Naive thymus-derived CD8-positive, alpha-beta T cell (primary cell): ENCODE measurements around the gene LPP. TPM values are rescaled to one million over a fixed set of nuclear protein-coding genes. Genes with fewer than 3 reads are reported as not detected.
"Not testable (repeated sequence)": the region's sequence is repeated elsewhere in the genome, so short reads cannot be mapped to it uniquely, and the experiment has no call there.

Experiments used
- ATAC-seq, 2 donors: fragments of 150-1000 bp; cut with Tn5 transposase in 1 of 2; sonication (Bioruptor Pico), chemical (Tn5 transposase) in 1 of 2; 1 replicate in 1 of 2; 2 replicates in 1 of 2; pipeline ENCODE4 v1.10.0; 2021; ENCODE audit warnings: mild to moderate bottlenecking in 2 of 2, moderate library complexity in 2 of 2
- POLR2A ChIA-PET: fragments of 350-600 bp; sonication (Branson Sonifier 250); formaldehyde crosslinking; loops from one replicate; lab custom pipeline; 2021; ENCODE audit warnings: antibody characterized with exemption; lab: Charles Lee
- DNase-seq, 10 donors: peaks; one replicate each; pipeline versions ENCODE4 v3.0.0 to v3.0.0-alpha.2; 2020 to 2022
- H3K27ac Mint-ChIP-seq, 10 donors: one replicate each; pipeline ENCODE4 v1.8.0; 2020 to 2022; ENCODE audit warnings: mild to moderate bottlenecking in 10 of 10, mixed read lengths in 10 of 10, moderate library complexity in 4 of 10, inconsistent platforms in 1 of 10
- H3K27me3 Mint-ChIP-seq, 5 donors: one replicate each; pipeline ENCODE4 v1.8.0; 2021 to 2022; ENCODE audit warnings: mixed read lengths in 5 of 5
- H3K36me3 Mint-ChIP-seq, 3 donors: one replicate each; pipeline ENCODE4 v1.8.0; 2020 to 2022; ENCODE audit warnings: mixed read lengths in 3 of 3, mild to moderate bottlenecking in 2 of 3, inconsistent platforms in 1 of 3
- H3K4me1 Mint-ChIP-seq, 4 donors: one replicate each; pipeline ENCODE4 v1.8.0; 2021 to 2022; ENCODE audit warnings: mixed read lengths in 4 of 4
- H3K4me3 Mint-ChIP-seq, 10 donors: one replicate each; pipeline ENCODE4 v1.8.0; 2020 to 2022; ENCODE audit warnings: mild to moderate bottlenecking in 10 of 10, mixed read lengths in 10 of 10, moderate library complexity in 6 of 10, inconsistent platforms in 1 of 10
- H3K9me3 Mint-ChIP-seq, 9 donors: one replicate each; pipeline ENCODE4 v1.8.0; 2020 to 2022; ENCODE audit warnings: mixed read lengths in 9 of 9, mild to moderate bottlenecking in 3 of 9, inconsistent platforms in 1 of 9, moderate library complexity in 1 of 9
- polyA plus RNA-seq, 3 donors: library from polyadenylated mRNA; unstranded; fragments of 300-500 nt; fragmentation: Illumina TruSeq; gene quantifications; one replicate each; pipeline ENCODE4 v1.2.3, GENCODE V29; 2021
- total RNA-seq, 8 experiments: library from RNA in 2 of 8; stranded (reverse) in 2 of 8; gene quantifications; one replicate each; pipeline ENCODE4 v1.2.3 and lab custom pipeline; 2021 to 2026

The LPP gene
- total and polyA plus RNA-seq, 5 experiments from 2014 or later: 4.9 to 12.5 (median 7.7) TPM

GRCh38 chr3:188693435-188693834 is 539.5 kb downstream of the LPP start:
- ATAC-seq: no peak
- POLR2A ChIA-PET: no interaction called here
- no peaks in the 10 kb centered on the region for H3K27me3 Mint-ChIP-seq

GRCh38 chr3:188695241-188695640 is 541.3 kb downstream of the LPP start:
- H3K27ac Mint-ChIP-seq: no peak overlapping the region
- H3K9me3 Mint-ChIP-seq: no peaks in the 10 kb centered on the region
- DNase-seq: no peak
- no peak for ATAC-seq
- H3K4me3 Mint-ChIP-seq: no peak overlapping the region
- peaks cover 0 to 8% (median 0%) of the 10 kb centered on the region in 4 donors for H3K4me1 Mint-ChIP-seq
- no peaks in the 10 kb centered on the region for H3K36me3 Mint-ChIP-seq
- POLR2A ChIA-PET: no interaction called here
- H3K27me3 Mint-ChIP-seq: no peaks in the 10 kb centered on the region

More at GRCh38 chr3:188693435-188693834, 539.5 kb downstream of the LPP start:
- DNase-seq: no peak
- Mint-ChIP-seq H3K9me3 (no peaks in the 10 kb centered on the region), H3K4me3 (no peak overlapping the region), H3K4me1 (peaks cover 0 to 9% (median 0%) of the 10 kb centered on the region in 4 donors), H3K27ac (peak overlapping the region in 1 of 10 donors; percentile 11), H3K36me3 (no peaks in the 10 kb centered on the region)

GRCh38 chr3:188697127-188697526 is 543.2 kb downstream of the LPP start:
- Mint-ChIP-seq H3K27ac (no peak overlapping the region), H3K4me3 (no peak overlapping the region), H3K27me3 (no peaks in the 10 kb centered on the region), H3K9me3 (no peaks in the 10 kb centered on the region), H3K4me1 (peaks cover 0 to 10% (median under 1%) of the 10 kb centered on the region in 4 donors), H3K36me3 (no peaks in the 10 kb centered on the region)
- POLR2A ChIA-PET: no interaction called here
- DNase-seq (no peak), ATAC-seq (no peak)

- Mint-ChIP-seq H3K9me3 (no peaks in the 10 kb centered on the region), H3K36me3 (no peaks in the 10 kb centered on the region), H3K27me3 (no peaks in the 10 kb centered on the region), H3K4me1 (peaks cover 0 to 13% (median 1%) of the 10 kb centered on the region in 4 donors), H3K27ac (no peak overlapping the region), H3K4me3 (no peak overlapping the region)
- DNase-seq (no peak), ATAC-seq (no peak)
- POLR2A ChIA-PET: no interaction called here
Measured at GRCh38 chr3:188698436-188698835, 544.5 kb downstream of the LPP start.

GRCh38 chr3:188700501-188700900 is 546.5 kb downstream of the LPP start:
- Mint-ChIP-seq H3K4me1 (peaks cover 0 to 13% (median 1%) of the 10 kb centered on the region in 4 donors), H3K9me3 (no peaks in the 10 kb centered on the region), H3K27me3 (no peaks in the 10 kb centered on the region), H3K27ac (peak overlapping the region in 1 of 10 donors; percentile 1), H3K36me3 (no peaks in the 10 kb centered on the region), H3K4me3 (no peak overlapping the region)
- DNase-seq (no peak), ATAC-seq (no peak)
- POLR2A ChIA-PET: no interaction called here

- Mint-ChIP-seq H3K36me3 (no peaks in the 10 kb centered on the region), H3K4me3 (no peak overlapping the region), H3K27me3 (no peaks in the 10 kb centered on the region), H3K27ac (peak overlapping the region in 1 of 10 donors; percentile 1), H3K4me1 (peaks cover 0 to 13% (median 1%) of the 10 kb centered on the region in 4 donors), H3K9me3 (no peaks in the 10 kb centered on the region)
- DNase-seq (no peak), ATAC-seq (no peak)
- POLR2A ChIA-PET: no interaction called here
Measured at GRCh38 chr3:188700918-188701317, 547.0 kb downstream of the LPP start.

- no peak overlapping the region for H3K4me3 Mint-ChIP-seq
- no peak for ATAC-seq
- no peak overlapping the region for H3K27ac Mint-ChIP-seq
- no peaks in the 10 kb centered on the region for H3K27me3 Mint-ChIP-seq
- POLR2A ChIA-PET: no interaction called here
- H3K36me3 Mint-ChIP-seq: no peaks in the 10 kb centered on the region
- DNase-seq: no peak
- H3K4me1 Mint-ChIP-seq: peaks cover 0 to 13% (median 1%) of the 10 kb centered on the region in 4 donors
- no peaks in the 10 kb centered on the region for H3K9me3 Mint-ChIP-seq
Measured at GRCh38 chr3:188701485-188701969, 547.6 kb downstream of the LPP start.

GRCh38 chr3:188702028-188702427 is 548.1 kb downstream of the LPP start:
- Mint-ChIP-seq H3K27ac (peak overlapping the region in 1 of 10 donors; percentile 15), H3K4me1 (peaks cover 0 to 13% (median 1%) of the 10 kb centered on the region in 4 donors)
- POLR2A ChIA-PET, H3K36me3 Mint-ChIP-seq, H3K27me3 Mint-ChIP-seq, ATAC-seq, H3K4me3 Mint-ChIP-seq, DNase-seq, H3K9me3 Mint-ChIP-seq: not testable (repeated sequence)

- no peak for ATAC-seq
- Mint-ChIP-seq H3K27me3 (no peaks in the 10 kb centered on the region), H3K27ac (no peak overlapping the region), H3K36me3 (peaks cover 0 to 13% (median 12%) of the 10 kb centered on the region in 3 donors), H3K4me1 (peaks cover 0 to 14% (median 5%) of the 10 kb centered on the region in 4 donors), H3K4me3 (no peak overlapping the region), H3K9me3 (no peaks in the 10 kb centered on the region)
- POLR2A ChIA-PET: no interaction called here
- DNase-seq: no peak
Measured at GRCh38 chr3:188706176-188706575, 552.2 kb downstream of the LPP start.

GRCh38 chr3:188706599-188706998 is 552.6 kb downstream of the LPP start:
- H3K27me3 Mint-ChIP-seq: no peaks in the 10 kb centered on the region
- POLR2A ChIA-PET: no interaction called here
- H3K27ac Mint-ChIP-seq: no peak overlapping the region
- no peaks in the 10 kb centered on the region for H3K9me3 Mint-ChIP-seq
- peaks cover 0 to 13% (median 12%) of the 10 kb centered on the region in 3 donors for H3K36me3 Mint-ChIP-seq
- H3K4me1 Mint-ChIP-seq: peaks cover 0 to 13% (median 5%) of the 10 kb centered on the region in 4 donors
- DNase-seq (no peak), ATAC-seq (no peak)
- H3K4me3 Mint-ChIP-seq: no peak overlapping the region

- no peak for ATAC-seq
- H3K4me1 Mint-ChIP-seq: peaks cover 0 to 20% (median 4%) of the 10 kb centered on the region in 4 donors
- no peaks in the 10 kb centered on the region for H3K27me3 Mint-ChIP-seq
- H3K4me3 Mint-ChIP-seq: no peak overlapping the region
- H3K27ac Mint-ChIP-seq: no peak overlapping the region
- POLR2A ChIA-PET: no interaction called here
- no peak for DNase-seq
- no peaks in the 10 kb centered on the region for H3K9me3 Mint-ChIP-seq
- peaks cover 0 to 13% (median 12%) of the 10 kb centered on the region in 3 donors for H3K36me3 Mint-ChIP-seq
Measured at GRCh38 chr3:188707381-188708288, 553.7 kb downstream of the LPP start.

- Mint-ChIP-seq H3K27ac (no peak overlapping the region), H3K9me3 (no peaks in the 10 kb centered on the region), H3K4me3 (no peak overlapping the region), H3K27me3 (no peaks in the 10 kb centered on the region), H3K4me1 (peaks cover 0 to 21% (median 4%) of the 10 kb centered on the region in 4 donors), H3K36me3 (peaks cover 0 to 18% (median 12%) of the 10 kb centered on the region in 3 donors)
- ATAC-seq (no peak), DNase-seq (no peak)
- POLR2A ChIA-PET: no interaction called here
Measured at GRCh38 chr3:188711881-188712247, 557.9 kb downstream of the LPP start.

- ATAC-seq (no peak), DNase-seq (no peak)
- H3K27ac Mint-ChIP-seq: no peak overlapping the region
- no peaks in the 10 kb centered on the region for H3K27me3 Mint-ChIP-seq
- POLR2A ChIA-PET: no interaction called here
- H3K4me3 Mint-ChIP-seq: no peak overlapping the region
- peaks cover 0 to 19% (median 4%) of the 10 kb centered on the region in 4 donors for H3K4me1 Mint-ChIP-seq
- H3K9me3 Mint-ChIP-seq: no peaks in the 10 kb centered on the region
- peaks cover 0 to 18% (median 12%) of the 10 kb centered on the region in 3 donors for H3K36me3 Mint-ChIP-seq
Measured at GRCh38 chr3:188712248-188712924, 558.4 kb downstream of the LPP start.
